T-helper 2 cell (primary cell): ENCODE data around the gene ARMC2.
"Not testable (repeated sequence)": the region's sequence is repeated elsewhere in the genome, so short reads cannot be mapped to it uniquely, and the experiment has no call there.

Experiments
- DNase-seq, 5 experiments: peaks; one replicate each; pipeline versions ENCODE4 v3.0.0 to v3.0.0-alpha.2; 2012 to 2022

ARMC2 gene

GRCh38 chr6:108957221-108957620 lies 109.0 kb downstream of the ARMC2 start:
- no peak for DNase-seq

- DNase-seq, result no peak
Measured at GRCh38 chr6:108958900-108959770, 110.9 kb downstream of the ARMC2 start.

GRCh38 chr6:108959972-108960582 lies 111.9 kb downstream of the ARMC2 start:
- DNase-seq, result no peak

GRCh38 chr6:108960601-108961000 lies 112.4 kb downstream of the ARMC2 start:
- no peak for DNase-seq

GRCh38 chr6:108961077-108961476 lies 112.9 kb downstream of the ARMC2 start:
- no peak for DNase-seq

- no peak for DNase-seq
Measured at GRCh38 chr6:108961985-108962384, 113.8 kb downstream of the ARMC2 start.

GRCh38 chr6:108966251-108966650 lies 118.0 kb downstream of the ARMC2 start:
- no peak for DNase-seq

- DNase-seq, result peak in 1 of 5 experiments; percentile 25
Measured at GRCh38 chr6:108966855-108967755, 118.9 kb downstream of the ARMC2 start.

GRCh38 chr6:108968325-108969316 lies 120.4 kb downstream of the ARMC2 start:
- no peak for DNase-seq

GRCh38 chr6:108969776-108970175 lies 121.6 kb downstream of the ARMC2 start:
- DNase-seq, result no peak

- DNase-seq, result no peak
Measured at GRCh38 chr6:108974201-108974600, 126.0 kb downstream of the ARMC2 start.

- DNase-seq, result not testable (repeated sequence)
Measured at GRCh38 chr6:108978638-108979037, 130.4 kb downstream of the ARMC2 start.

- no peak for DNase-seq
Measured at GRCh38 chr6:108982154-108983113, 134.2 kb downstream of the ARMC2 start.

GRCh38 chr6:108983151-108983550 lies 134.9 kb downstream of the ARMC2 start:
- DNase-seq, result no peak

- DNase-seq, result no peak
Measured at GRCh38 chr6:108985301-108985700, 137.1 kb downstream of the ARMC2 start.

GRCh38 chr6:108987156-108987555 lies 138.9 kb downstream of the ARMC2 start:
- DNase-seq, result no peak

- no peak for DNase-seq
Measured at GRCh38 chr6:108988296-108988695, 140.1 kb downstream of the ARMC2 start.

GRCh38 chr6:108988765-108989164 lies 140.5 kb downstream of the ARMC2 start:
- no peak for DNase-seq

GRCh38 chr6:108989700-108990099 lies 141.5 kb downstream of the ARMC2 start:
- DNase-seq, result no peak

GRCh38 chr6:108993876-108994275 lies 145.7 kb downstream of the ARMC2 start:
- DNase-seq, result no peak

- DNase-seq, result no peak
Measured at GRCh38 chr6:108995296-108995695, 147.1 kb downstream of the ARMC2 start.
